Common myeloid progenitor, CD34-positive (primary cell): ENCODE measurements around the gene PIK3R1.
A peak's percentile ranks its signal among the peaks of the same experiment; 100 is the strongest.

Experiments
- CTCF ChIA-PET: fragments of 350-600 bp; sonication (Branson Sonifier 250); formaldehyde crosslinking; loops from one replicate; lab custom pipeline; 2021; ENCODE audit warnings: antibody characterized with exemption; lab: Charles Lee
- POLR2A ChIA-PET: fragments of 350-600 bp; sonication (Branson Sonifier 250); formaldehyde crosslinking; loops from one replicate; lab custom pipeline; 2021; ENCODE audit warnings: antibody characterized with exemption; lab: Charles Lee
- DNase-seq, 3 donors: peaks; one replicate each; pipeline versions ENCODE4 v3.0.0 to v3.0.0-alpha.2; 2013
- H3K27ac ChIP-seq, 2 experiments: 1 replicate in 1 of 2; 2 replicates in 1 of 2; pipeline ENCODE4 v1.7.0; 2013; ENCODE audit warnings: inconsistent platforms in 2 of 2, low read length in 2 of 2, mild to moderate bottlenecking in 2 of 2, low read depth in 1 of 2, moderate library complexity in 1 of 2; ENCODE audit not compliant: severe bottlenecking in 2 of 2, insufficient read depth in 1 of 2, poor library complexity in 1 of 2
- H3K27me3 ChIP-seq, 5 experiments: replicated peaks in 2 of 5; 1 replicate in 3 of 5; 2 replicates in 2 of 5; pipeline versions ENCODE4 v1.6.1 to v1.7.0; 2013; ENCODE audit warnings: low read length in 4 of 5, mild to moderate bottlenecking in 2 of 5, moderate library complexity in 2 of 5, inconsistent platforms in 1 of 5; ENCODE audit not compliant: insufficient read depth in 5 of 5, control insufficient read depth in 4 of 5
- H3K36me3 ChIP-seq, 4 experiments: 1 replicate in 2 of 4; 2 replicates in 2 of 4; pipeline versions ENCODE4 v1.6.1 to v1.7.0; 2013; ENCODE audit warnings: low read length in 3 of 4, control low read depth in 1 of 4, mild to moderate bottlenecking in 1 of 4; ENCODE audit not compliant: control insufficient read depth in 4 of 4, insufficient read depth in 4 of 4
- H3K4me1 ChIP-seq, 4 experiments: 1 replicate in 3 of 4; 2 replicates in 1 of 4; pipeline versions ENCODE4 v1.6.1 to v1.7.1; 2013; ENCODE audit warnings: low read length in 3 of 4, mild to moderate bottlenecking in 3 of 4, control low read depth in 1 of 4, inconsistent platforms in 1 of 4, moderate library complexity in 1 of 4; ENCODE audit not compliant: control insufficient read depth in 4 of 4, insufficient read depth in 4 of 4; ENCODE audit errors: control extremely low read depth in 1 of 4
- H3K4me3 ChIP-seq, 7 experiments: 1 replicate in 4 of 7; 2 replicates in 3 of 7; pipeline versions ENCODE4 v1.5.1 to v1.7.0; 2013; ENCODE audit warnings: mild to moderate bottlenecking in 7 of 7, low read length in 6 of 7, moderate library complexity in 6 of 7, inconsistent platforms in 2 of 7, low read depth in 2 of 7, control low read depth in 1 of 7; ENCODE audit not compliant: insufficient read depth in 4 of 7, control insufficient read depth in 1 of 7; ENCODE audit errors: extremely low read depth in 1 of 7
- H3K9me3 ChIP-seq, 5 experiments: 1 replicate in 4 of 5; 2 replicates in 1 of 5; pipeline versions ENCODE4 v1.6.1 to v1.7.1; 2013; ENCODE audit warnings: low read length in 4 of 5, mild to moderate bottlenecking in 2 of 5, inconsistent platforms in 1 of 5, low read depth in 1 of 5, moderate library complexity in 1 of 5; ENCODE audit not compliant: control insufficient read depth in 4 of 5, insufficient read depth in 2 of 5; ENCODE audit errors: control extremely low read depth in 1 of 5
- WGBS: methylation state at CpG from one replicate; pipeline ENCODE4 v1.1.5; 2013; ENCODE audit not compliant: insufficient coverage; 5-methylcytosine and 5-hydroxymethylcytosine counted together

Gene PIK3R1

DNA sequence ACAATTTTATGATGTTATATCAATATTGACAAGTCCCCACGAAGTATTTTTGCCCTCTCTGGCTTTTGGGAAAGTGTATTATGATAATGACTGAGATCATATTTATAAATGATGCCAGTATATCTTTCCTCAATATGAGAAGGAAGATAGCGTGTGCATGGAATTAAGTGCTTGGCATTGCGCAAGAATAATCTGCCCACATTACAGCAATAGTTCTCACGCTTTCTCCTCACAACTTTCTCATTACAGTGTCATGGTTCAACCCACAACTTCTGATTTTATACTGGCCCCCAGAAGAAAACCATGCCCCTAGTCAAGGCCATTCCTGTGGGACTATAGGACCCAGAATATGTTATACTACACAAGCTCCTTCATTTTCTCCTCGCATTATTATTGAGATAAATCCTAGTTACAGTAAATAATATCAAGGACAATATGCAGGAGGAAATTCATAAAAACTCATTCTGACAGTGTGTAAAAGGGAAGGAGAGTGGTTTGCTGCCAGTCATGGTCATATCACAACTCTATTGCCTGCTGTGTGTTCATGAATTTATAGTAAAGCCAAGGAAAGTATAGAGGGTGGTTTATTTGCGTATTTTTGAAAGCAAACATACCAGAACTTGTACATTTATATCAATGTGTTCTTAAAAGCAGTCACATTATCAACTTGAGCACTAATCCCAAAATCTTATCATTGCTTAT is 114.1 kb downstream of the PIK3R1 start:
- H3K4me1 ChIP-seq, result peaks cover 3 to 31% (median 12%) of the 10 kb centered on the region in 4 experiments
- POLR2A ChIA-PET, result no interaction called here
- H3K36me3 ChIP-seq, result no peaks in the 10 kb centered on the region
- H3K27me3 ChIP-seq, result no peaks in the 10 kb centered on the region
- no peak overlapping the region for H3K27ac ChIP-seq
- WGBS, result 77% methylated on average over 3 of the region's 6 CpGs
- CTCF ChIA-PET, result interaction anchor here (1.1 to 1.4 kb wide), 2 partner anchors 8 to 11 kb away, joined by 3 to 4 read pairs; no protein-coding TSS in a partner anchor
- no peaks in the 10 kb centered on the region for H3K9me3 ChIP-seq
- DNase-seq, result no peak
- H3K4me3 ChIP-seq, result no peak overlapping the region

- ChIA-PET POLR2A (interaction anchor here (0.6 kb wide), 1 partner anchor 299 kb away, joined by 3 read pairs; no protein-coding TSS in a partner anchor), CTCF (interaction anchor here (1.1 to 1.3 kb wide), 2 partner anchors 9 to 46 kb away, joined by 4 to 8 read pairs; no protein-coding TSS in a partner anchor)
- Histone ChIP-seq H3K27me3 (no peaks in the 10 kb centered on the region), H3K36me3 (no peaks in the 10 kb centered on the region), H3K9me3 (peaks cover 0 to 1% (median 0%) of the 10 kb centered on the region in 5 experiments), H3K4me1 (peaks cover 3 to 31% (median 12%) of the 10 kb centered on the region in 4 experiments), H3K4me3 (no peak overlapping the region), H3K27ac (no peak overlapping the region)
- 100% methylated on average over 1 of the region's 1 CpG for WGBS
- no peak for DNase-seq
Measured at GRCh38 chr5:68330574-68330973, 115.0 kb downstream of the PIK3R1 start.

DNA sequence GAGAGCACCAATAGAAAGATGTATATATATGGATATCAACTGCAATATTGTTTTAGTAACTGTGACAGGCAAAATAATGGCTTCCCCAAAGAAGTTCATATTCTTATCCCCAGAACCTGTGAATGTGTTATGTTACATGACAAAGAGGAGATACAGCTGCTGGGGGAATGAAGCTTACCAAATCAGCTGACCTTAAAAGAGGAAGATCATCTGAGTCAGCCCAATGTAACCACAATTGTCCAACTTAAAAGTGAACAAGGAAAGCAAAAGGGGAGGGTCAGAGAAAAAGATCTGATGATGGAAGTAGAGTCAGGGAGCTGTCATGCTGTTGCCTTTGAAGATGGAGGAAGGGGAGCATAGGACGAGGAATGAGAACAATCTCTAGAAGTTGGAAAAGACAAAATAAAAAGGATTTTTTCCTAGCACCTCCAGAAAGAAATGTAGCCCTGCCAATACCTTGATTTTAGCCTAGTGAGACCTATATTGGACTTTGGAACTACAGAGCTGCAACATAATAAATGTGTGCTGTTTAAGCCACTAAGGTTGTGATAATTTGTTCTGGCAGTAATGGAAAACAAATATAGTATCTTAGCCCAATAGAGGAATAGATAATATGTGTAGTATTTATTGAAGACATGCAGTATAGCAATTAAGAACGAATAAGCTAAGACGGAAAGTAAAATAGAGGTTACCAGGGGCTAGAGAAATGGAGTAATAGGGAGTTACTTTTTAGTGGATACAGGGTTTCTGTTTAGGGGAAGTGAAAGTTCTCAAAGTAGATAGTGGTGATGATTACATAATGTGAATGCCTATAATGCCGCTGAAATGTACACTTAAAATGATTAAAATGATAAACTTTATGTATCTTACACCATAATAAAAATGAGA is 115.9 kb downstream of the PIK3R1 start:
- Histone ChIP-seq H3K36me3 (no peaks in the 10 kb centered on the region), H3K9me3 (peaks cover 0 to 1% (median 0%) of the 10 kb centered on the region in 5 experiments), H3K27me3 (no peaks in the 10 kb centered on the region), H3K4me3 (no peak overlapping the region), H3K4me1 (peaks cover 3 to 31% (median 12%) of the 10 kb centered on the region in 4 experiments), H3K27ac (no peak overlapping the region)
- ChIA-PET POLR2A (no interaction called here), CTCF (interaction anchor here (1.1 to 1.9 kb wide), 4 partner anchors 8 to 127 kb away, joined by 3 to 8 read pairs (median 4); no protein-coding TSS in a partner anchor)
- 100% methylated on average over 3 of the region's 4 CpGs for WGBS
- DNase-seq, result peak; percentile 20 to 80 (median 73)

DNA sequence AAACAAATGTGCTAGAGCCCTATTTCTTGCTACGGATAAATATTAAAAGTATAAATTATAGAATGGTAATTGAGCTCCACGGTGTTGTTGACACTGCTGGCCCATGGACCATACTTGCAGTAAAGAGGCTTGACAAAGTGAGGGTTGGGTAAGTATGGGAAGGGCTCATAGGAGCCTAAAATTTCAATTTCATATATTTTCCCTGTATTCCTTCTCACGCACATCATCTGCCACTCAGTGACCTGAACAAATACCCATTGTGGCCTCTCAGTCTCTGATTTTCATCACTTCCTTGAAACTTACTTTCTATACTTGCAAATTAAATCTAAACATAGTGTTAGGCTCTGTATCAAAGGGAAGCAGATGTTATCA is 116.5 kb downstream of the PIK3R1 start:
- no CpG with 5 or more reads among the region's 3 CpGs for WGBS
- CTCF ChIA-PET, result interaction anchor here (1.1 to 1.9 kb wide), 2 partner anchors 123 to 127 kb away, joined by 3 to 5 read pairs; no protein-coding TSS in a partner anchor
- H3K4me3 ChIP-seq, result no peak overlapping the region
- POLR2A ChIA-PET, result no interaction called here
- no peaks in the 10 kb centered on the region for H3K27me3 ChIP-seq
- no peaks in the 10 kb centered on the region for H3K36me3 ChIP-seq
- H3K27ac ChIP-seq, result no peak overlapping the region
- peaks cover 3 to 31% (median 12%) of the 10 kb centered on the region in 4 experiments for H3K4me1 ChIP-seq
- H3K9me3 ChIP-seq, result peaks cover 0 to 1% (median 0%) of the 10 kb centered on the region in 5 experiments
- no peak for DNase-seq

- ChIA-PET POLR2A (no interaction called here), CTCF (interaction anchor here (0.7 to 1.9 kb wide), 3 partner anchors 15 to 122 kb away, joined by 3 to 5 read pairs (median 3); no protein-coding TSS in a partner anchor)
Measured at GRCh38 chr5:68332556-68332955, 117.0 kb downstream of the PIK3R1 start.

DNA sequence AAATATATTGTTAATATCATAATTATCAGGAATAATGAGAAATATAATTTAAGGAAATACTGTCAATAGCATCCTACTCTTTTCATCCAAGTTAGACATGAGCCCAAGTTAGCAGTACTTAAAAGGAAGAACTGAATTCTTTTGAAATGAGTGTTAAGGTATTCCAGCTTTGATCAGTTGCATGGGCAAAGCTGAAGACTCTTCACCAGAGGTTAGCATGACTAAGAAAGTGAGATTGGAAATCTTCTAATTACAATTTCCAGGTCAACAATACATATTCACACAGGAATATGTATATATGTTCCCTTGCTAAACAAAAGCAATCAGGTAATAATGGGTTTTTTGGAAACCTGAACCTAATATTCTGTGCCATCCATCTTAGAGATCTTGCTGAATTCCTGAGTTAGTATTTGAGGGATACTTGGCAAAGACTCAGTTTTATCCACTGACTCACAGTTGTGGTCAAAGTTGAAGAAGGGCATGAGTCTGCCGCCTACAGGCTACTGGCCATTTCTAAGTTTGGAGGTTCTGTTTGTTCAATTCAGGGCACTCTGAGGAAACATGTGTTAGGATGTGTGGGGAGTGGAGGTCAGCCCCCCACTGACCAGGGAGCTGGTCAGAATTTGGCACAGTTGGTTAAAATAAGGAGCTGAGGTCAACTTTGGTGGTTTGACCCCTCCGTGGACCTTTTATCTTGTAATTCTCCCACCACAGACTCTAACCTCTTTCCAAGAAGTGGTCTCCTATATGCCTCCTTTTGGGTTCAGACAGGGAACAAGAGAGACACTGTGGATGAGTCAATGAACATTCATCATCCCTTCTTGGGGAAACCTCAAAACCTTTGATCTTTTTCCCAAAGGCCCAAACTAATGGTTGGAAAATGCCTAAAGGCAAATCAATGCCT is 118.3 kb downstream of the PIK3R1 start:
- CTCF ChIA-PET, result interaction anchor here (1.3 kb wide), 1 partner anchor 14 kb away, joined by 3 read pairs; no protein-coding TSS in a partner anchor
- H3K27me3 ChIP-seq, result no peaks in the 10 kb centered on the region
- H3K9me3 ChIP-seq, result peaks cover 0 to 1% (median 0%) of the 10 kb centered on the region in 5 experiments
- H3K36me3 ChIP-seq, result no peaks in the 10 kb centered on the region
- DNase-seq, result no peak
- H3K4me1 ChIP-seq, result peaks cover 3 to 31% (median 12%) of the 10 kb centered on the region in 4 experiments
- H3K27ac ChIP-seq, result no peak overlapping the region
- POLR2A ChIA-PET, result no interaction called here
- WGBS, result 100% methylated on average over 1 of the region's 2 CpGs
- H3K4me3 ChIP-seq, result no peak overlapping the region

More at GRCh38 chr5:68332556-68332955, 117.0 kb downstream of the PIK3R1 start:
- H3K4me1 ChIP-seq, result peaks cover 3 to 31% (median 12%) of the 10 kb centered on the region in 4 experiments
- WGBS, result 0% methylated on average over 1 of the region's 1 CpG
- H3K27me3 ChIP-seq, result no peaks in the 10 kb centered on the region
- no peak overlapping the region for H3K4me3 ChIP-seq
- H3K27ac ChIP-seq, result no peak overlapping the region
- peaks cover 0 to 1% (median 0%) of the 10 kb centered on the region in 5 experiments for H3K9me3 ChIP-seq
- no peaks in the 10 kb centered on the region for H3K36me3 ChIP-seq
- peak in 2 of 3 donors; percentile 37 to 55 for DNase-seq
